T47D (cell line): ENCODE data around the gene MYRIP.
"Not testable (repeated sequence)": the region's sequence is repeated elsewhere in the genome, so short reads cannot be mapped to it uniquely, and the experiment has no call there.

Experiments
- DNase-seq, 2 experiments: peaks; one replicate each; pipeline versions ENCODE4 v3.0.0 to v3.0.0-alpha.2; 2011 to 2012; ENCODE audit warnings: low read depth in 1 of 2, low spot score in 1 of 2
- JUND ChIP-seq: IDR thresholded peaks from 2 replicates; pipeline ENCODE4 v1.6.1; 2012; ENCODE audit warnings: low read depth
- in situ Hi-C: cut with HindIII; loops from 2 replicates; pipeline ENCODE4 v1.10.0; 2016; ENCODE audit warnings: low sequenced_read_pairs, low pct_unique_long_range_greater_than_20kb

The MYRIP gene

DNA sequence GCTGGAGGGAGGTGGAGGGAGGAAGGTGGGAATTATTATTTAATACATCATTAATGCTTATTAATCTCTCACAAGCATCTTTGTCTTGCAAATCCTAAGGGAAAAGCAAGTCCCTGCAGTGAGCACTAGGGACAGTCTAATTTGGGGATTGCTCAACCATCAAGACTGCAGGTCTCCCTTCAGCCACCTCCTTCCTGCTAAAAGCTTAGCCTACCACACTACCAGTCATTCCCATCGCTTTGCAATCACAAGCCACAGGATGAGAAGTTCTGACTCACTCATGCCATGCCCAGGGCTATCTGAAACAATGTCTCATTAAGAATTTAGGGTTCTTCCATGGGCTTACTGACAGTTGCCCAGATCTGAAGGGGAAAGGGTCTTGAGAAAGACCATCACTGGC, 449.1 kb downstream of the MYRIP start:
- DNase-seq: peak in 1 of 2 experiments; percentile 25
- TF ChIP-seq JUND: no peak
- in situ Hi-C loops: no loop called here

GRCh38 chr3:40262331-40262730, 452.9 kb downstream of the MYRIP start:
- no peak for DNase-seq
- in situ Hi-C loops: no loop called here

DNA sequence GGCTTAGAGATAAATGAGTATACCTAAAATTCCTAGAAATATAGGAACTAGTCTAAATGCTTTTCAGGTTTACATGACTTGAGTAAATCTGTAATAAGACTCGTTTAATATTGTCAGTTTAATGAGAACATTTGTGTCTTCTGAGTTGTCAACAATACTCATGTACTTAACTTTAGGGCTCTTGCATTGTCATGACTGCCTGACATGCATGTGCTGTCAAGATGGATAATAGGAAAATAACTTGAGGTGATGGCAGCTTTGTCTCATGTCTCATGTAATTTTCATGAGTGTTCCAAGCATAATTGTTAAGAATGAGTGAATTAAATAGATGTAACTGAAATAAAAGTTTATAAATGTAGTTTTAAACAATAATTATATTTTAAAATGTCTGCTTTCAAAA, 455.0 kb downstream of the MYRIP start:
- TF ChIP-seq JUND: no peak
- in situ Hi-C loops: no loop called here
- no peak for DNase-seq

More at GRCh38 chr3:40262331-40262730, 452.9 kb downstream of the MYRIP start:
- TF ChIP-seq JUND: no peak

DNA sequence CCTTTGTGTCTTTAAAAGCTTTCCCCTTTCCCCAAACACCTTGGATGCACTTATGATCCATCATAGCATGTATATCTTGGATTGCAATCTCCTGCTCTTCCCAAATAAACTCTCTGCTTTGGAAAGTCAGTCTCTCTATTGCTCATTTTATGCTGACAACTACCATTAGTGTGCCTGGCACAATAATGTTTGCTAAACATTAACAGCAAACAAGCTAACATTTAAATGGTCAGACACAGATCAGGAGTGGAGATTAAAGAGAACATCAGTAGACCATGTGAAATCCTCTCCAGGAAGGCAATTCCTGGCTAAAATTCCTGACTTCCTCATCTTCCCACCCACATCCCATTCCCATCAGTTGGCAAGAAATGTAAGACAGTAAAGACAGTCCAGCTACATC, 455.8 kb downstream of the MYRIP start:
- peak in 1 of 2 experiments; percentile 35 for DNase-seq
- in situ Hi-C loops: no loop called here
- TF ChIP-seq JUND: no peak

DNA sequence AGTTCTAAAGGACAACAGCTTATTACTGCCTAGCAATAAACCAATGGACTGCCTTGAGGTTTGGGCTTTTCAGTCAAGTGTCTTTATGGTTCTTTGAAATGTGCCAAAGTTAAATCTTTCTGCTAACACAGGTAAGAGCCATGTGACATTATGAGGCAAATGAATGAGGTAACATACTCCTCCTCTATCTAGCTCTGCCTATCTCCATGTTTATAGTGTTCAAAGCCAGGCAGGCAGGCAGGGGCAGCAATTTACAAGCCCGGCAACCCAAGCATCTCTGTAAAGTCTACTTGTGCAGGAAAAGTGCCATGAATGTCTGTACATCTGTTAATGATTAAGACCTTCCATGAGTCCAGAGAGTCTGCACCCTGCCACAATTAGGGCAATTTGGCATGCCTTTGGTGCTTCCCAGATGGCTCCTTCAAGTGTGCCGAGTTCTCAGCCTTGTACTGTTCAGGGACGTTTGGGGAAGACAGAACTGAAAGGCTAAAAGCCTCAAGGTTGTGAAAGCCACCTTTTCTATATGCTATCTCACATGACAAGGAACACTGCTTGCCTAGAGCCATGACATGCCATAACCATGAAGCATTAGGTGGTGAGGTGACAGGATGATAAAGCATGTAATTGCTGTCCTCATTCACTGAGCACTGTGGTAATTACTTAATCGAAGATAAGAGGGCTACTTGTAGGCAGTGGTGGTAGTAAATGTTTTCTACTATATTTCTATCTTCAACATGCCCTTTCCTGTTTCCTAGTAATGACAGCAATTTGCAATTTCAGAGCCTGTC, 458.7 kb downstream of the MYRIP start:
- no peak for TF ChIP-seq JUND
- in situ Hi-C loops: no loop called here
- no peak for DNase-seq

DNA sequence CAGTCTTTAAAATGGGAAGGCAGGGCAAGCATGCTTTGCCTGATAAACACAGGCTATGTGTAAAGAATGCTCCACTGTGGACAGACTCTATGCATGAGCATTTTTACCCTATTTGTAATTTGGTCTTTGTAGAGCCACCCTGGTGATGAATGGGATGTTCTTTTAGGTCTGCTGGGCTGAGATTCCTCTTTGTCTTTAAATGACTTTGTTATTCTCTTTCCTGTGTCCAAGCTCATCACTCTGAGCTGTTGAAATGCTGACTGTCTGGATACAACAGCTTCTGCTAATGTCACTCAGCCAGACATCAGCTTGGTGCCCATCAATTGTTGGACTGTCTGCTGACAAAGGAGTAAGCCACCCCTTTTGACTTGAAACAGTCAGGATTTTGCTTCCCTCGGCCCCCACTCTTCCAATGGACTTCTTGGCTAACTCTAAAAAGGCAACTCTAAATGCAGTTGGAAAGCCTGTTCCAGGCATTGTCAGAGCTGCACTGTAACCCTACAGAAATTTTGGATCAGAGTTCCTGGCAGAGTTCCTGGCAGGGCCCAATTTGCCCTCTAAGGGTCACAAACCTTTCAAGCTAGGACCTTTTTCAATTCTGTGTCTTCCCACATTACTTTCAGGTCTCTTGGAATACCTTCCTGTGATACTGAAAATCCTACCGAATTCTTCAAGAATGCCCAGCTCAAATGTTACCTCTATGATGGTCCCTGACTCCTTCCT, 459.6 kb downstream of the MYRIP start:
- in situ Hi-C loops: no loop called here
- no peak for DNase-seq
- TF ChIP-seq JUND: no peak

GRCh38 chr3:40278791-40279190, 469.4 kb downstream of the MYRIP start:
- no peak for DNase-seq
- no peak for TF ChIP-seq JUND
- in situ Hi-C loops: no loop called here

GRCh38 chr3:40281995-40282394, 472.6 kb downstream of the MYRIP start:
- in situ Hi-C loops: no loop called here
- DNase-seq: no peak
- TF ChIP-seq JUND: no peak

- DNase-seq, in situ Hi-C loops: not testable (repeated sequence)
Observed at GRCh38 chr3:40283057-40283456, 473.6 kb downstream of the MYRIP start.

DNA sequence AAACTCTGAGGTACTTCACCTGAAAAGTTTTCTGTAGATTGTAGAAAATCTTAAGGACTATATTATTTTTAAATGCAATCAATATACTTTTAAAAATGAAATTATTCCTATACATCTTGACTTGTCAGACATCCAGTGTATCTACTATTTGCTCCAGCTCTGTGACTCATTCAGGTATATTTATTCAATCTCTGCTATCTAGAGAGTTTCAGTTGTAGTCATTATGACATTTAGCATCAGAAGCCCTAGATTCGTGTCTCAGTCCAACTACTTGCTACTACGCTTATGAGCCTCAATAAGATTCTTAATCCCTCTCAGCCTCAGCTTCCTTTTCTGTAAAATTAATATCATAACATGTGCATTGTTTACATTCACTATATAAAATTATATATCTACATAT, 477.8 kb downstream of the MYRIP start:
- in situ Hi-C loops: no loop called here
- TF ChIP-seq JUND: no peak
- no peak for DNase-seq

GRCh38 chr3:40290396-40290795, 481.0 kb downstream of the MYRIP start:
- in situ Hi-C loops: no loop called here
- no peak for TF ChIP-seq JUND
- no peak for DNase-seq

GRCh38 chr3:40291471-40291870, 482.1 kb downstream of the MYRIP start:
- DNase-seq: no peak
- TF ChIP-seq JUND: no peak
- in situ Hi-C loops: no loop called here

GRCh38 chr3:40292637-40293349, 483.4 kb downstream of the MYRIP start:
- TF ChIP-seq JUND: no peak
- DNase-seq: no peak

More at GRCh38 chr3:40292637-40293349, 483.4 kb downstream of the MYRIP start:
- in situ Hi-C loops: no loop called here
